D341Med (cell line): ENCODE measurements around the gene TMEM179.

Experiments used
- DNase-seq: peaks from one replicate; pipeline ENCODE4 v3.0.0; 2012; ENCODE audit warnings: low spot score

TMEM179 gene

GRCh38 chr14:104544362-104544961 lies 60.1 kb downstream of the TMEM179 start:
- no peak for DNase-seq

- DNase-seq: no peak
These were observed 61.4 kb downstream of the TMEM179 start for GRCh38 chr14:104542871-104543830.

DNA sequence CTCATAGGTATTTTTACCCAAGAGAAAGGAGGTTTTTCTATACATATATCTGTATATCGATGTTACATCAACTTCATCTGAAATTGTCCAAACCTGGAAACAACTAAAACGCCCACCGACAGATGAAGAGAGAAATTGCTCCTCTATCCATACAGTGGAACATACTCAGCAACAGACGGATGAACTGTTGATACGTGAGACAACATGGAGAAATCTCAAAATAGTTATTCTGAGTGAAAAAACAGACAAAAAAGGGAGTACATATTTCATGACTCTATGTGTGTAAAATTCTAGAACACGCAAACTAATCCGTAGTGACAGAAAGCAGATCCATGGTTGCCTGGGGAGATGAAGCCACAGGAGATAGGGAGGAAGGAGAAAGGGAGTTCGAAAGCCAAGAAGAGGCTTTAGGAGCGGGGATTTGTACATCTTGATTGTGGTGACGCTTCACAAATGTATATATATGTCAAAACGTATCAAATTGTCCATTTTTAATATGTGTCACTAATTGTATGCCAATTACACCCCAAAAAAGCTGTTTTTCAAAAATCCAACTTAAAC lies 62.6 kb downstream of the TMEM179 start:
- DNase-seq: no peak
